Erythroblast (primary cell): ENCODE data around the gene HNRNPAB.

Experiments
- GATA1 ChIP-seq: IDR thresholded peaks from 2 replicates; pipeline ENCODE4 v1.6.1; 2011; ENCODE audit warnings: low read depth, mild to moderate bottlenecking, control low read depth, low read length, moderate library complexity
- POLR2A ChIP-seq: IDR thresholded peaks from 2 replicates; pipeline ENCODE4 v1.6.1; 2011; ENCODE audit warnings: mild to moderate bottlenecking, low read length

DNA sequence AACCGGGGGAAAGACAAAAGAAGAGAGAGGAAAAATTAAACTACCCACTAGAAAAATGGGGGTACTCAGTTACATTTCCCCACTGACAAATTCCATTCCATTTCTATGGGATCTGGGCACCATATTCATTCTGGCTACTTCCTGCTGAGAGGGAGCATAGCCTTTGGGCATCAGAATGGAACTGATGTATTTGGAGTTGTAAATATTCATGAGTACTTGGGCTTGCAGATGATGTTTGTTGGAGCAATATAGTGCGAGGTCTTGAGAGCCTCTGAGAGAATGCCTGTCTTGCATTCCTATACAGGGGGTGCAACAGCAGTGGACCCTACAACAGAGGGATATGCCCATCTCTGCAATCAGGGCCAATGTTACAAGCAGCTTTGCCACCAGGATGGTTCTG is 33.9 kb upstream of the HNRNPAB start:
- TF ChIP-seq POLR2A (no peak), GATA1 (no peak)
